Smooth muscle cell (in vitro differentiated cells): ENCODE results near the gene DSTYK. TPM values are rescaled to one million over a fixed set of nuclear protein-coding genes. Genes with fewer than 3 reads are reported as not detected.

Experiments
- DNase-seq: peaks from one replicate; lab custom pipeline; 2025; ENCODE audit not compliant: unreplicated experiment; lab: John Stamatoyannopoulos, UW
- H2AFZ ChIP-seq: fragments of 200-600 bp; sonication (generic); 2 replicates; pipeline ENCODE4 v1.6.0; 2016; ENCODE audit warnings: antibody characterized with exemption, low read depth, mild to moderate bottlenecking
- H3F3A ChIP-seq: fragments of 200-600 bp; sonication (generic); 2 replicates; pipeline ENCODE4 v1.6.0; 2017; ENCODE audit warnings: antibody characterized with exemption, low read depth
- H3K27ac ChIP-seq: fragments of 200-600 bp; sonication (generic); 2 replicates; pipeline ENCODE4 v1.5.1; 2016; ENCODE audit warnings: low read depth, mild to moderate bottlenecking
- H3K27me3 ChIP-seq: fragments of 200-600 bp; sonication (generic); 2 replicates; pipeline ENCODE4 v1.6.1; 2016; ENCODE audit warnings: low read depth, mild to moderate bottlenecking
- H3K36me3 ChIP-seq: fragments of 200-600 bp; sonication (generic); 2 replicates; pipeline ENCODE4 v1.5.1; 2016; ENCODE audit warnings: low read depth
- H3K4me1 ChIP-seq: fragments of 200-600 bp; sonication (generic); 2 replicates; pipeline ENCODE4 v1.5.1; 2016; ENCODE audit warnings: low read depth
- H3K4me2 ChIP-seq: fragments of 200-600 bp; sonication (generic); 2 replicates; pipeline ENCODE4 v1.6.0; 2016; ENCODE audit warnings: mild to moderate bottlenecking
- H3K4me3 ChIP-seq: fragments of 200-600 bp; sonication (generic); 2 replicates; pipeline ENCODE4 v1.5.1; 2016; ENCODE audit warnings: mild to moderate bottlenecking
- H3K79me2 ChIP-seq: fragments of 200-600 bp; sonication (generic); 2 replicates; pipeline ENCODE4 v1.6.0; 2016; ENCODE audit warnings: low read depth, mild to moderate bottlenecking
- H3K9ac ChIP-seq: fragments of 200-600 bp; sonication (generic); 2 replicates; pipeline ENCODE4 v1.6.0; 2016; ENCODE audit warnings: low read depth
- H3K9me3 ChIP-seq: fragments of 200-600 bp; sonication (generic); replicated peaks from 2 replicates; pipeline ENCODE4 v1.5.1; 2016; ENCODE audit warnings: low read depth
- H4K20me1 ChIP-seq: fragments of 200-600 bp; sonication (generic); 2 replicates; pipeline ENCODE4 v1.6.0; 2016; ENCODE audit warnings: low read depth
- WGBS: methylation state at CpG from one replicate; pipeline ENCODE4 v1.1.7; 2016; ENCODE audit warnings: low lambda C conversion rate; 5-methylcytosine and 5-hydroxymethylcytosine counted together
- polyA plus RNA-seq: library from polyadenylated mRNA; unstranded; fragments of >200 nt; fragmentation: Nextera tagmentation; extraction: Ambion mirVana; gene quantifications from 2 replicates; pipeline ENCODE4 v1.2.1, GENCODE V29; 2016
- total RNA-seq: library from RNA; depleted of rRNA; stranded (reverse); fragments of >200 nt; gene quantifications from 2 replicates; pipeline ENCODE4 v1.2.3, GENCODE V29; 2014
- TF ChIP-seq, protein P1 (sequence below): fragments of 200-600 bp; sonication (generic); IDR thresholded peaks from 2 replicates; pipeline ENCODE4 v1.5.1; 2017; ENCODE audit warnings: borderline replicate concordance, mild to moderate bottlenecking, antibody characterized with exemption; ENCODE audit not compliant: insufficient read depth, poor library complexity, severe bottlenecking

The DSTYK gene
- total and polyA plus RNA-seq, 2 experiments from 2014 or later = 6.9 to 8.7 TPM

DNA sequence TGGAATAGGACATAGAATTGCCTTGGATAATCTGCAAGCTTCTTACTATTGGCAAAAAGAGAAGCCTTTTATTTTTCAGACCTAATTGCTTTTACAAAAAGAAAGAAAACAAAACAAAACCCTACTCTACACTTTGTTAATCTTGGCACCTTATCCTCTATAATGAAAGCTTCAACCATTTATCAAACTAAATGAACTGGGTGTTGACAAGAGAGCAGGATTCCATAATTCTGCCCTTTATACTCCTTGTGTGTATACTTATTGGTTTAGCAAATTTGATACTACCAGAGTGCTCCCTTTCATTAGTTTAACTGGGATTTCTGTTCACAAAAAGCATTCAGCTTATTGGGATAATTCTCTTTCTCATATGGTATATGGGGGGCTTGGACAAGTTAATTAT is 13.2 kb upstream of the DSTYK start:
- Histone ChIP-seq H3K4me2 (no peak overlapping the region), H3K4me3 (no peak overlapping the region), H3K27ac (no peak overlapping the region), H3F3A (no peaks in the 10 kb centered on the region), H3K36me3 (no peaks in the 10 kb centered on the region), H3K4me1 (peaks cover 14% of the 10 kb centered on the region), H3K79me2 (no peaks in the 10 kb centered on the region), H4K20me1 (peaks cover 2% of the 10 kb centered on the region), H3K9me3 (no peaks in the 10 kb centered on the region), H3K27me3 (peaks cover 8% of the 10 kb centered on the region), H3K9ac (no peak overlapping the region), H2AFZ (no peak overlapping the region)
- TF ChIP-seq, protein P1, sequence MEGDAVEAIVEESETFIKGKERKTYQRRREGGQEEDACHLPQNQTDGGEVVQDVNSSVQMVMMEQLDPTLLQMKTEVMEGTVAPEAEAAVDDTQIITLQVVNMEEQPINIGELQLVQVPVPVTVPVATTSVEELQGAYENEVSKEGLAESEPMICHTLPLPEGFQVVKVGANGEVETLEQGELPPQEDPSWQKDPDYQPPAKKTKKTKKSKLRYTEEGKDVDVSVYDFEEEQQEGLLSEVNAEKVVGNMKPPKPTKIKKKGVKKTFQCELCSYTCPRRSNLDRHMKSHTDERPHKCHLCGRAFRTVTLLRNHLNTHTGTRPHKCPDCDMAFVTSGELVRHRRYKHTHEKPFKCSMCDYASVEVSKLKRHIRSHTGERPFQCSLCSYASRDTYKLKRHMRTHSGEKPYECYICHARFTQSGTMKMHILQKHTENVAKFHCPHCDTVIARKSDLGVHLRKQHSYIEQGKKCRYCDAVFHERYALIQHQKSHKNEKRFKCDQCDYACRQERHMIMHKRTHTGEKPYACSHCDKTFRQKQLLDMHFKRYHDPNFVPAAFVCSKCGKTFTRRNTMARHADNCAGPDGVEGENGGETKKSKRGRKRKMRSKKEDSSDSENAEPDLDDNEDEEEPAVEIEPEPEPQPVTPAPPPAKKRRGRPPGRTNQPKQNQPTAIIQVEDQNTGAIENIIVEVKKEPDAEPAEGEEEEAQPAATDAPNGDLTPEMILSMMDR = no peak
- no peak for DNase-seq

DNA sequence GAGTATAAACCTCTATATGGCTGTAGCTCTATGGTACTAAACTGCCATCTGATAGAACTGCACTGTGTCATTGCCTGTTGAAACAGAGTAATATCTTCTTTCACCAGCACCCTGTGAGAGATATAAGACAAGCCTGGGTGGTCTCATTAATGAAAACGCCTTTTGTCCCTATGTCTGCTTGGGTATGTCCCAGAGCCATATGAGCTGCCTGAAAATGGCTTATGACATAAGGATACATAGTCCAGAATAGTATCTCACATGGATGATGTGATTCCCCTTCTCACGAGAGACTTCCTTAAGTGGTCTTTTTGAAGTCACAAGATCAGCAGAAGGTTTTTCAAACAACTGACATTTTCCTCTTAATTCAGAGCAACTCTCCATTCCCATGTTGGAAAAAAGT is 8.9 kb upstream of the DSTYK start:
- Histone ChIP-seq H3K9me3 (no peaks in the 10 kb centered on the region), H3K4me2 (no peak overlapping the region), H3K36me3 (no peaks in the 10 kb centered on the region), H3K9ac (no peak overlapping the region), H3K4me3 (no peak overlapping the region), H3F3A (no peaks in the 10 kb centered on the region), H3K4me1 (peaks cover 4% of the 10 kb centered on the region), H2AFZ (no peak overlapping the region), H4K20me1 (no peaks in the 10 kb centered on the region), H3K79me2 (no peaks in the 10 kb centered on the region), H3K27me3 (peaks cover 2% of the 10 kb centered on the region), H3K27ac (no peak overlapping the region)
- DNase-seq = no peak
- 78% methylated on average over 2 of the region's 2 CpGs for WGBS
- TF ChIP-seq, protein P1 = no peak

DNA sequence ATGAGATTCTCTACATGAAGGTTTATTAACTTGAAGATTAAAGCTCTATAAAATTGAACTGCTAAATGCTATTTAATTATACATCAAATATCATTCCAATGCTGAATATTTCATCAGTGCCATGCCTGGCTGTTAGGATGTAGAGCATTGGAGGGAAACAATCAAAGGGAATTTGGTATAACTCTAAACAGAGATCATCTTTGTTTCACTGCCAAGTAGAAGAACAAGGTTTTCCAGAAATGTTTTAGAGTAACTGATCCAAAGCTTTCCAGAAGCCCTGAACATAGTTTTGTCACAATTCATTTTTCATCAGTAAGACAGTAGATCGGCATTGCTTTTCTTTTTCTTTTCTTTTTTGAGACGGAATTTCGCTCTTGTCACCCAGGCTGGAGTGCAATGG is 5.9 kb upstream of the DSTYK start:
- WGBS = 77% methylated on average over 3 of the region's 3 CpGs
- Histone ChIP-seq H2AFZ (no peak overlapping the region), H4K20me1 (no peaks in the 10 kb centered on the region), H3K27ac (no peak overlapping the region), H3K9me3 (no peaks in the 10 kb centered on the region), H3K9ac (no peak overlapping the region), H3K4me1 (no peaks in the 10 kb centered on the region), H3K79me2 (no peaks in the 10 kb centered on the region), H3F3A (no peaks in the 10 kb centered on the region), H3K4me3 (no peak overlapping the region), H3K27me3 (peaks cover 8% of the 10 kb centered on the region), H3K36me3 (no peaks in the 10 kb centered on the region), H3K4me2 (no peak overlapping the region)
- no peak for DNase-seq
- TF ChIP-seq, protein P1 = no peak

DNA sequence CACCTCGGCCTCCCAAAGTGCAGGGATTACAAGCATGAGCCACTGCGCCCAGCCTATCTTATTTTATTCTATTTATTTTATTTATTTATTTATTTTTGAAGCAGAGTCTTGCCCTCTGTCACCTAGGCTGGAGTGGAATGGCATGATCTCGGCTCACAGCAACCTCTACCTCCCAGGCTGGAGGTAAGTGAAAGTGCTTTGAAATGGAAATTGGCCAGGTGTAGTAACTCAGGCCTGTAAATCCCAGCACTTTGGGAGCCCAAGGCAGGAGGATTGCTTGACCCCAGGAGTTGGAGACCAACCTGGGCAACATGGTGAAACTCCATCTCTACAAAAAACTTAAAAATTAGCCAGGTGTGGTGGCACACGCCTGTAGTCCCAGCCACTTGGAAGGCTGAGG is 5.1 kb upstream of the DSTYK start:
- TF ChIP-seq, protein P1 = no peak
- Histone ChIP-seq H3K27ac (no peak overlapping the region), H3K27me3 (peaks cover 8% of the 10 kb centered on the region), H3F3A (no peaks in the 10 kb centered on the region), H3K4me2 (no peak overlapping the region), H3K9ac (no peak overlapping the region), H3K4me1 (no peaks in the 10 kb centered on the region), H2AFZ (no peak overlapping the region), H3K9me3 (no peaks in the 10 kb centered on the region), H3K4me3 (no peak overlapping the region), H4K20me1 (no peaks in the 10 kb centered on the region), H3K79me2 (no peaks in the 10 kb centered on the region), H3K36me3 (no peaks in the 10 kb centered on the region)
- DNase-seq = no peak
- 86% methylated on average over 4 of the region's 4 CpGs for WGBS
